ENCODE measurements around the gene NDST4. TPM values are rescaled to one million over a fixed set of nuclear protein-coding genes. Genes with fewer than 3 reads are reported as not detected.

The NDST4 gene
- total RNA-seq, 1 donor from 2014 or later, result not detected

DNA sequence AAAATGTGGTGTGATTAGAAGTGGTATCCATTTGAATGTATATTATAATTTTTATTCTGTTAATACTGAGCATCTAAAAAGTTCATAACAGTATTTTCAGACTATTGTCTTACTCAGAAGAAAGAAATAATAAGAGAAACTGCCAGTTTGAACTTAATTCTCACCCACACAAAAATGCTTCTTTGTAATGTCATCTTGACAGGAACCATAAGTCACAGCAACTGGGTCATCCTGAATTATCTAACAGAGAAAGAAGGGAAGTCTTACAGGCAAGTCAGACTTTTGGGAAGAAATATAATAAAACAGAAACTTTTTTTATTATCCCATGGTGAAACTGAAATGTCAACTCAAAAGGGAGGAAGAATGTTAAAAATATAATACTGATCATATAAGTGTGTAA, 83.1 kb downstream of the NDST4 start:
- no peaks in the 10 kb centered on the region for H3K4me1 Mint-ChIP-seq (ENCODE audit: unreplicated experiment)
- no peak for DNase-seq (ENCODE audit: low spot score)
- TF ChIP-seq, protein P1, sequence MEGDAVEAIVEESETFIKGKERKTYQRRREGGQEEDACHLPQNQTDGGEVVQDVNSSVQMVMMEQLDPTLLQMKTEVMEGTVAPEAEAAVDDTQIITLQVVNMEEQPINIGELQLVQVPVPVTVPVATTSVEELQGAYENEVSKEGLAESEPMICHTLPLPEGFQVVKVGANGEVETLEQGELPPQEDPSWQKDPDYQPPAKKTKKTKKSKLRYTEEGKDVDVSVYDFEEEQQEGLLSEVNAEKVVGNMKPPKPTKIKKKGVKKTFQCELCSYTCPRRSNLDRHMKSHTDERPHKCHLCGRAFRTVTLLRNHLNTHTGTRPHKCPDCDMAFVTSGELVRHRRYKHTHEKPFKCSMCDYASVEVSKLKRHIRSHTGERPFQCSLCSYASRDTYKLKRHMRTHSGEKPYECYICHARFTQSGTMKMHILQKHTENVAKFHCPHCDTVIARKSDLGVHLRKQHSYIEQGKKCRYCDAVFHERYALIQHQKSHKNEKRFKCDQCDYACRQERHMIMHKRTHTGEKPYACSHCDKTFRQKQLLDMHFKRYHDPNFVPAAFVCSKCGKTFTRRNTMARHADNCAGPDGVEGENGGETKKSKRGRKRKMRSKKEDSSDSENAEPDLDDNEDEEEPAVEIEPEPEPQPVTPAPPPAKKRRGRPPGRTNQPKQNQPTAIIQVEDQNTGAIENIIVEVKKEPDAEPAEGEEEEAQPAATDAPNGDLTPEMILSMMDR (IDR thresholded peaks at IDR 0.05; ENCODE audit: unreplicated experiment), result no peak
- no peak overlapping the region for H3K4me3 Mint-ChIP-seq (ENCODE audit: unreplicated experiment)
- no peak overlapping the region for H3K27ac Mint-ChIP-seq (ENCODE audit: unreplicated experiment)
- H3K36me3 Mint-ChIP-seq (ENCODE audit: low read depth, unreplicated experiment), result no peaks in the 10 kb centered on the region
- peaks cover 1% of the 10 kb centered on the region for H3K27me3 Mint-ChIP-seq (ENCODE audit: unreplicated experiment)
- H3K9me3 Mint-ChIP-seq (ENCODE audit: unreplicated experiment), result no peaks in the 10 kb centered on the region

- Mint-ChIP-seq H3K27ac (ENCODE audit: unreplicated experiment) (no peak overlapping the region), H3K27me3 (ENCODE audit: unreplicated experiment) (peaks cover 1% of the 10 kb centered on the region), H3K4me3 (ENCODE audit: unreplicated experiment) (no peak overlapping the region), H3K9me3 (ENCODE audit: unreplicated experiment) (no peaks in the 10 kb centered on the region), H3K36me3 (ENCODE audit: low read depth, unreplicated experiment) (no peaks in the 10 kb centered on the region), H3K4me1 (ENCODE audit: unreplicated experiment) (no peaks in the 10 kb centered on the region)
- DNase-seq (ENCODE audit: low spot score), result no peak
- TF ChIP-seq, protein P1 (IDR thresholded peaks at IDR 0.05; ENCODE audit: unreplicated experiment), result no peak
These were observed 84.6 kb downstream of the NDST4 start for GRCh38 chr4:115028682-115029410.

- Mint-ChIP-seq H3K27ac (ENCODE audit: unreplicated experiment) (no peak overlapping the region), H3K4me3 (ENCODE audit: unreplicated experiment) (no peak overlapping the region), H3K4me1 (ENCODE audit: unreplicated experiment) (no peaks in the 10 kb centered on the region), H3K36me3 (ENCODE audit: low read depth, unreplicated experiment) (no peaks in the 10 kb centered on the region), H3K27me3 (ENCODE audit: unreplicated experiment) (peaks cover 2% of the 10 kb centered on the region), H3K9me3 (ENCODE audit: unreplicated experiment) (no peaks in the 10 kb centered on the region)
- TF ChIP-seq, protein P1 (IDR thresholded peaks at IDR 0.05; ENCODE audit: unreplicated experiment), result no peak
- no peak for DNase-seq (ENCODE audit: low spot score)
These were observed 113.5 kb downstream of the NDST4 start for GRCh38 chr4:114999880-115000279.

- TF ChIP-seq, protein P1 (IDR thresholded peaks at IDR 0.05; ENCODE audit: unreplicated experiment), result no peak
- H3K27me3 Mint-ChIP-seq (ENCODE audit: unreplicated experiment), result peaks cover 2% of the 10 kb centered on the region
- H3K27ac Mint-ChIP-seq (ENCODE audit: unreplicated experiment), result no peak overlapping the region
- no peak overlapping the region for H3K4me3 Mint-ChIP-seq (ENCODE audit: unreplicated experiment)
- no peaks in the 10 kb centered on the region for H3K4me1 Mint-ChIP-seq (ENCODE audit: unreplicated experiment)
- H3K9me3 Mint-ChIP-seq (ENCODE audit: unreplicated experiment), result no peaks in the 10 kb centered on the region
- DNase-seq (ENCODE audit: low spot score), result no peak
- H3K36me3 Mint-ChIP-seq (ENCODE audit: low read depth, unreplicated experiment), result no peaks in the 10 kb centered on the region
These were observed 115.1 kb downstream of the NDST4 start for GRCh38 chr4:114998316-114998715.

DNA sequence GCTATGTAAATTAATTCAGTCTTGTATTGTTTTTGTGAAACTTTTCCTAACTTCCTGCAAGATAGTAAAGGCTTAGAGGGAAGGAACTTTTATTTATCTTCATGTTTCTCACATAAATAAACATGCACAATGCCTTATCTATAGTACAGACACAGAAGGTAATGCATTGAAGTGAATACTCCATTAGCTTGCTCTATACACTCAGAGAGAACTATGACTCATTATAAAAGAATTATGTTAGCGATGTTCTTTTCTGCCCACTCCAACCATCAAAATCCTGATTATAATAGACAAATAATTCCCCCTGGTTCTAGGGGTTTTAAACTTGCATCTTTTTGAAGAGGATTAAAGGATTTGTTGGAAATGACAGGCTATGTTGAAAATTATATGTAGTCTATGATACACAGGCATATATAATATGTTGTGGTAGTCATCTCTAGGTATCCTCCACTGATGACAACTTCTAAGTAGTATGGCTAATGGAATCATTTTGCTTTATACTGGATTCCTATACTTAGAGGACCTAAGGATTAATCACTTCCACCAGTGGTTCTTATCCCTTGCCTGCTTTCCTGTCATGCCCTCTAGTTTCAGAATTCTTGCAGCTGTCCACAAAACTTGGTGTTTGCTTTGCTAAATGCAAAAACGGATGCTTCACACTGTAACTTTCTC, 115.7 kb downstream of the NDST4 start:
- Mint-ChIP-seq H3K4me3 (ENCODE audit: unreplicated experiment) (no peak overlapping the region), H3K4me1 (ENCODE audit: unreplicated experiment) (no peaks in the 10 kb centered on the region), H3K27ac (ENCODE audit: unreplicated experiment) (no peak overlapping the region), H3K9me3 (ENCODE audit: unreplicated experiment) (no peaks in the 10 kb centered on the region), H3K36me3 (ENCODE audit: low read depth, unreplicated experiment) (no peaks in the 10 kb centered on the region), H3K27me3 (ENCODE audit: unreplicated experiment) (peaks cover 2% of the 10 kb centered on the region)
- TF ChIP-seq, protein P1 (IDR thresholded peaks at IDR 0.05; ENCODE audit: unreplicated experiment), result no peak
- no peak for DNase-seq (ENCODE audit: low spot score)

Measured in endothelial cell (in vitro differentiated cells).